GM19238 (cell line): ENCODE measurements around the gene PLA2G4F.
"Not testable (repeated sequence)": the region's sequence is repeated elsewhere in the genome, so short reads cannot be mapped to it uniquely, and the experiment has no call there.

Source experiments
- DNase-seq: peaks from one replicate; pipeline ENCODE4 v3.0.0; 2011; ENCODE audit warnings: low spot score; ENCODE audit not compliant: insufficient read length

The PLA2G4F gene

GRCh38 chr15:42104095-42104891 lies 52.1 kb downstream of the PLA2G4F start:
- no peak for DNase-seq

DNA sequence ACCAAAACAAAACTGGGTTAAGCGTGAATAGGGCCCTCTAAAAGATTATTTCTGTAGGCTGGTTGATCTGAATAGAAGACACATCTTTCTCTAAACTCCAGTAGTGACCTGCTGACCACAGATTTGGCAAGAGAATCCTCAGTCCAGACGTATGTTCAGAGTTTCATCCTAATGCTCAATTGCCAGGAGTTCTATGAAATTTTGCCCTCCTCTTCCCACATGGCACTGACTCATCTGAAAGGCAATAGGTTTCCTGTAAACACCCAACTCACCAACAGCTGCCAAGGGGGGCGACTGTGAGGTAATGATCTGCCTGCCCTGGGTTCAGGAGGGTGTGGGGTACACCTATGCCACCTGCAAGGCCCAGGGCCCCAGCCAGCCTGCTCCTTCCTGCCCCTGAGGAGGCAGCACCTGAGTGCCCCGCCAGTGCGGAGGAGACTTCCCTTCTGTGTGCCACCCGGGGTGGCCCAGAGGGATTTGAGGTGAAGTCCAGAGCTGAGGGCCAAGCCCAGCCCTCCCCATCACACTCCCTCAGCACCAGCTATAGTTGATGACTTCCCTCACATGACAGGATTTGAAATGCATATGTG lies 53.7 kb downstream of the PLA2G4F start:
- no peak for DNase-seq

DNA sequence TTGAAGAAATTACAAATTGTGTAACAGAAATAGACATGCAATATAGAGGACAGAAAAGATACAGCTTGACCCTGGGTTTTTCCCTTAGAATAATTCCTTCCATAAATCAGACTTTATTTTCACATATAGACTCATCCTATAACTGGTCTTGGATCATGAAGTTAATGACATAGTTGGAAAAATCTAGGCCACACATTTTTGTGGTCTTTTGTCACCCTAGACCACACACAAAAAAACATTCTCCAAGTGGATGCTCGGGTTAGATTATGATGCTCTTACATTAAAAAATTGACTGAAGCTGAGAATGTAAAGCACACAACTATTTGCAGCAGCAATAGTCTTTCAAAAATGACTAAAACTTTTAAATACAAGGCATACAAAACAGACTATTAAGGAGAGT lies 54.6 kb downstream of the PLA2G4F start:
- DNase-seq, result no peak

DNA sequence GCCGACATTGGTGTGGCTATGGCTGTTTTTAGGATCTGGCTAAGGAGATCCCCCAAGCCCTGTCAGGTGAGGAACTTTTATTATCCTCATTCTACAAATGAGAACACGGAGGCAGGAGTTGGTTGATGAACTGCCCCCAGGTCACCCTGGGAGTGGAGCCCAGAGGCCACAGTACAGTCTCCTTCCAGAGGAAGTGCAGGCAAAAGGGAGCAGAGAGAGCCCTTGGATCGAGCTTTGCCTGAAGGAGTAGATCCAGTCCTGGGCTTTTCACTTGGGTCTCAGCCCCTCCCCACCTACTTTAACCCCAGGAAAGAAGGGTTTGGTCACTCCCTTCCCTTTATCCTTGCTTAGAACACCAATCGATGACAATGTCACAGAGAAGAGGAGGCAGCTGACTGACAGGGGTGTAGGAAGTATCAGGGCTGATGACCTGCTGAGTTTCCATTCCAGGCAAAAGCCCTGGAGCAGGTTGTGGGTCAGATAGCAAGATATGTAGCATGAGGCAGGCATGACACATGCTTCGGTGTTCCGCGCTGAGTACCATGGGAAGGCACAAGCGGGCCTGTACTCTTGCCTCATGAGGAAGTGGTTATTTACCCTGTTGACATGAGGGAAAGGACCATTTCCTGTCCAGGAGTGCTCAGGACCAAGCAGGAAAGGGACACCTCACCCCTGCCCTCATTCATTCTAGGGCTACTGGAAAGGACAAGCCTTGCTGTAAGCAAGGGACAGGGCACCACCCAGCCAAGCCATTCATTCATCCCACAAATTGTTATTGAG lies 56.2 kb downstream of the PLA2G4F start:
- DNase-seq, result no peak

GRCh38 chr15:42097018-42097417 lies 59.4 kb downstream of the PLA2G4F start:
- no peak for DNase-seq

DNA sequence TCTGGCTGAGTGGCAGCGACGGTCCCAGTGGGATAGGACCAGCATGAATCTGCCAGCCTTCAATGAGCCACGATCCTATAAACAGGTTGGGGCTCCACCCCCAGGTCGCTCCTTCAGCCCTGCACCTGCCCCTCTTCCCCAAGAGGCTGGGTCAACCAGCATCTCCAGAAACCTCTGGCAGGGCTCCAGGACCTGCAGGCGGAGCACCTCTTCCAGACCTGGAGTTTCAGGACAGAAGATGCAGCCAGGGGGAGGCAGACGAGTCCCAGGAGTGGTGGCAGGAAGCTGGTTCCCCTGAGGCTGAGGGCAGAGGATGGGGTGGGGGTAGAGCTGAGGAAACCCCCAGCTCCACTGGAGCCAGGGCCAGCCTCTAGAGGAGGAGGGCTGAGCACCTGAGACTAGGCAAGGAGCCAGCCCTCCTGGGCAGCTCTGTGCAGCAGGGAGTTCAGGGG lies 61.9 kb downstream of the PLA2G4F start, which contains the start of gene PLA2G4D:
Gene PLA2G4D (minus strand): TSS at position 51 of the 452 bp plus-strand sequence. CDS start 103 bp downstream, outside the sequence.
- DNase-seq, result no peak

- DNase-seq, result no peak
Observed at GRCh38 chr15:42093966-42094365, 62.5 kb downstream of the PLA2G4F start.

DNA sequence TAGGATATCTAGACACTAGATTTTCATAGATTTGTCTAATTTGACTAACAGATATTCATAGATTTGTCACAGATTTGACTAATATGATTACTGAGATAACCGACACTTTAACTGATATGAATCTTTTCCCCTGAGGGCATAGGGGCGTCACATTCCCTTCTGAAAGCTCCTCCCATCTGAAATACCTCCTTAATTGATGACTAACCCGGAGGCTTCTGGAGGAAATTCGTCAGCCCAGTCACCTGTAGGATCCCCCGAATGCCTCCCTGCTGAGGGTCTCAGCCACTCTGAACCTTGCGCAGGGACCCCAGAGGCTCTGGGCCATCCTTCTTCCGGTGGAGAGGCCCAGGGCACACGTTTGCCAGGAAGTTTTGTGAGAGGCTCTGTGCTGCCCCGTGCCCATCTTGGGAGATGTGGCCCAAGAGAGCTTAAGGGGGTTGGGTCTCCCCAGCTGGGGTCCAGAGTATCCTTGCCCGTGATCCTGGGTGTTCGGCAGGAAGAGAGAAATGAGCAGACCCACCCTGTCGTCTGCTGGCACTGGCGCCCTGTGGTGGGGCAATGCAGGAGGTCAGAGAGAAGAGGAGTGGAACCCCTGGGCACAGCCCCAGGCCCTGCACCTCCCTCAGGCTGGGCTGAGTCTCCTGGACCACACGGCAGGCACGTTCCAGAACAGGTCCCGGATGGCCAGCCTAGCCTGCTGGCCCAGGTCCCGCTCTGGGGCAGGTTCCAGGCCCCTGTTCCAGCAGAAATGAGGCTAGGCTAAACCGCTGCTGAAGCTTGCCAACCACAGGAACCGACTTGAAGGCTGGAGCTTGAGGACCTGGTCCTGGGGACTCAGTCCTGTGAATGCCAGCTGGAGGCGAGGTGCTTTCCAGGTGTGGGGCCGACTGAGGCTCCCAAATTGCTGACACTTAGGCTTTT lies 63.8 kb downstream of the PLA2G4F start:
- DNase-seq, result no peak

DNA sequence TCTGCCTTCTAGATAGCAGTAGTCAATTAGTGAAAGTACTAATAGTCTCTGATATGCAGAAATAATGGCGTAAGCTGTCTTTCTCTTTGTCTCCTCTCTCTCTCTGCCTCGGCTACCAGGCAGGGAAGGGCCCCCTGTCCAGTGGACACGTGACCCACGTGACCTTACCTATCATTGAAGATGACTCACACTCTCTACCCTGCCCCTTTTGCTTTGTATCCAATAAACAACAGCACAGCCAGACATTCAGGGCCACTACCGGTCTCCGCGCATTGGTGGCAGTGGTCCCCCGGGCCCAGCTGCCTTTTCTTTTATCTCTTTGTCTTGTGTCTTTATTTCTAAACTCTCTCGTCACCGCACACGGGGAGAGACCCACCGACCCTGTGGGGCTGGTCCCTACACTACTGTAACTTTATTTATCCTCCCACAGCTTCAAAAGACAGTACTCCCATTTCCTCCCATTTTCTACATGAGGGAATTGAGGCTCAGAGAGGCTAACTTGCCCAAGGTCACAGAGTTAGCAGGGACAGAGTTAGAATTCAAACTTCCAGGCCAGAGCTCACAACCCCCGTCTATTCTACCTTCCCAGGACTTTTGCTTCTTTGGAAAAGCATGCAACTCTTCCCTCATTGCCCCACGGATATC lies 64.6 kb downstream of the PLA2G4F start:
- DNase-seq, result not testable (repeated sequence)

- no peak for DNase-seq
Observed at GRCh38 chr15:42090781-42091180, 65.7 kb downstream of the PLA2G4F start.

- DNase-seq, result no peak
Observed at GRCh38 chr15:42090370-42090769, 66.1 kb downstream of the PLA2G4F start.

GRCh38 chr15:42089942-42090341 lies 66.5 kb downstream of the PLA2G4F start:
- DNase-seq, result no peak
